AG09319 (cell line): ENCODE data around the gene RAB24.

ENCODE experiments used
- DNase-seq: peaks from one replicate; pipeline ENCODE4 v3.0.0-alpha.2; 2010; ENCODE audit warnings: low read depth; ENCODE audit errors: extremely low read depth
- CTCF ChIP-seq: IDR thresholded peaks from 2 replicates; pipeline ENCODE4 v1.5.1; 2011; ENCODE audit warnings: low read depth, mild to moderate bottlenecking, inconsistent platforms, low read length, moderate library complexity

RAB24 gene

GRCh38 chr5:177296581-177296980 is 6.9 kb downstream of the RAB24 start:
- no peak for TF ChIP-seq CTCF

GRCh38 chr5:177295924-177296323 is 7.6 kb downstream of the RAB24 start:
- no peak for TF ChIP-seq CTCF
- no peak for DNase-seq

More at GRCh38 chr5:177296581-177296980, 6.9 kb downstream of the RAB24 start:
- DNase-seq = no peak

- no peak for TF ChIP-seq CTCF
Measured at GRCh38 chr5:177294632-177295031, 8.9 kb downstream of the RAB24 start.

GRCh38 chr5:177293819-177294581 is 9.5 kb downstream of the RAB24 start:
- no peak for TF ChIP-seq CTCF
- DNase-seq = no peak

More at GRCh38 chr5:177294632-177295031, 8.9 kb downstream of the RAB24 start:
- DNase-seq = no peak

- DNase-seq = no peak
- TF ChIP-seq CTCF = no peak
Measured at GRCh38 chr5:177291735-177292134, 11.8 kb downstream of the RAB24 start.

- no peak for DNase-seq
- TF ChIP-seq CTCF = no peak
Measured at GRCh38 chr5:177290816-177291596, 12.5 kb downstream of the RAB24 start.

GRCh38 chr5:177288191-177288590 is 15.3 kb downstream of the RAB24 start:
- no peak for DNase-seq
- TF ChIP-seq CTCF = no peak
